ENCODE data around the gene NAALAD2.
"Not testable (repeated sequence)": the region's sequence is repeated elsewhere in the genome, so short reads cannot be mapped to it uniquely, and the experiment has no call there.

NAALAD2 gene

GRCh38 chr11:90235526-90235925 lies 101.1 kb downstream of the NAALAD2 start:
- Histone ChIP-seq H3K36me3 (ENCODE audit: control insufficient read depth, insufficient read depth, low read length) (no peaks in the 10 kb centered on the region), H3K4me3 (ENCODE audit: insufficient read depth, low read depth, low read length, poor library complexity, severe bottlenecking) (no peak overlapping the region), H3K27ac (ENCODE audit: insufficient read depth, low read length, poor library complexity, severe bottlenecking) (no peak overlapping the region), H3K27me3 (replicated peaks; ENCODE audit: control insufficient read depth, insufficient read depth, low read length, poor library complexity, severe bottlenecking) (no peaks in the 10 kb centered on the region), H3K9me3 (ENCODE audit: control insufficient read depth, low read length) (no peaks in the 10 kb centered on the region), H3K4me1 (ENCODE audit: control insufficient read depth, insufficient read depth, low read length, poor library complexity, severe bottlenecking) (no peaks in the 10 kb centered on the region)
- DNase-seq, result no peak

GRCh38 chr11:90237004-90237403 lies 102.5 kb downstream of the NAALAD2 start:
- H3K4me1 ChIP-seq (ENCODE audit: control insufficient read depth, insufficient read depth, low read length, poor library complexity, severe bottlenecking), result no peaks in the 10 kb centered on the region
- H3K27me3 ChIP-seq (replicated peaks; ENCODE audit: control insufficient read depth, insufficient read depth, low read length, poor library complexity, severe bottlenecking), result no peaks in the 10 kb centered on the region
- H3K9me3 ChIP-seq (ENCODE audit: control insufficient read depth, low read length), result no peaks in the 10 kb centered on the region
- no peak overlapping the region for H3K27ac ChIP-seq (ENCODE audit: insufficient read depth, low read length, poor library complexity, severe bottlenecking)
- no peak overlapping the region for H3K4me3 ChIP-seq (ENCODE audit: insufficient read depth, low read depth, low read length, poor library complexity, severe bottlenecking)
- no peak for DNase-seq
- no peaks in the 10 kb centered on the region for H3K36me3 ChIP-seq (ENCODE audit: control insufficient read depth, insufficient read depth, low read length)

- DNase-seq; H3K27ac ChIP-seq (ENCODE audit: insufficient read depth, low read length, poor library complexity, severe bottlenecking); H3K4me3 ChIP-seq (ENCODE audit: insufficient read depth, low read depth, low read length, poor library complexity, severe bottlenecking); H3K36me3 ChIP-seq (ENCODE audit: control insufficient read depth, insufficient read depth, low read length); H3K27me3 ChIP-seq (replicated peaks; ENCODE audit: control insufficient read depth, insufficient read depth, low read length, poor library complexity, severe bottlenecking); H3K9me3 ChIP-seq (ENCODE audit: control insufficient read depth, low read length); H3K4me1 ChIP-seq (ENCODE audit: control insufficient read depth, insufficient read depth, low read length, poor library complexity, severe bottlenecking): not testable (repeated sequence)
Observed at GRCh38 chr11:90239967-90240636, 105.6 kb downstream of the NAALAD2 start.

- Histone ChIP-seq H3K4me1 (ENCODE audit: control insufficient read depth, insufficient read depth, low read length, poor library complexity, severe bottlenecking) (no peaks in the 10 kb centered on the region), H3K27me3 (replicated peaks; ENCODE audit: control insufficient read depth, insufficient read depth, low read length, poor library complexity, severe bottlenecking) (no peaks in the 10 kb centered on the region), H3K9me3 (ENCODE audit: control insufficient read depth, low read length) (no peaks in the 10 kb centered on the region), H3K36me3 (ENCODE audit: control insufficient read depth, insufficient read depth, low read length) (no peaks in the 10 kb centered on the region), H3K27ac (ENCODE audit: insufficient read depth, low read length, poor library complexity, severe bottlenecking) (no peak overlapping the region), H3K4me3 (ENCODE audit: insufficient read depth, low read depth, low read length, poor library complexity, severe bottlenecking) (no peak overlapping the region)
- DNase-seq, result no peak
Observed at GRCh38 chr11:90241414-90241813, 107.0 kb downstream of the NAALAD2 start.

All from effector memory CD4-positive, alpha-beta T cell (primary cell).